HepG2 (cell line): ENCODE results near the gene RPP14. TPM values are rescaled to one million over a fixed set of nuclear protein-coding genes. Genes with fewer than 3 reads are reported as not detected.
A peak's percentile ranks its signal among the peaks of the same experiment; 100 is the strongest.

Experiments used
- ATF1 ChIP-seq: IDR thresholded peaks from 2 replicates; pipeline ENCODE4 v1.6.1; 2016; ENCODE audit warnings: mild to moderate bottlenecking, control low read depth
- CBX5 ChIP-seq: sonication (generic); formaldehyde crosslinking; IDR thresholded peaks from 2 replicates; pipeline ENCODE4 v1.4.0; 2020; ENCODE audit warnings: missing genetic modification reagents, borderline replicate concordance
- CCDC6 ChIP-seq: sonication (generic); formaldehyde crosslinking; IDR thresholded peaks from 2 replicates; pipeline ENCODE4 v1.8.1; 2022; ENCODE audit warnings: mild to moderate bottlenecking, missing genetic modification reagents, moderate library complexity
- DMAP1 ChIP-seq: IDR thresholded peaks from 2 replicates; pipeline ENCODE4 v1.6.1; 2016
- FOXP1 ChIP-seq, 2 experiments: fragments of 450-650 bp in 1 of 2; IDR thresholded peaks; 2 replicates each; pipeline ENCODE4 v1.6.1; 2017 to 2018; ENCODE audit warnings: antibody characterized with exemption in 1 of 2
- MIER2 ChIP-seq: IDR thresholded peaks from 2 replicates; pipeline ENCODE4 v1.6.1; 2016; ENCODE audit warnings: missing biosample characterization, missing genetic modification reagents
- NFATC3 ChIP-seq: sonication (generic); formaldehyde crosslinking; IDR thresholded peaks from 2 replicates; pipeline ENCODE4 v1.5.1; 2020; ENCODE audit warnings: mild to moderate bottlenecking, missing genetic modification reagents
- POLR2G ChIP-seq: fragments of 200-400 bp; formaldehyde crosslinking; IDR thresholded peaks from 2 replicates; pipeline ENCODE4 v1.6.1; 2018; ENCODE audit warnings: mild to moderate bottlenecking, low read depth, low read length, moderate library complexity
- RORA ChIP-seq: sonication (generic); formaldehyde crosslinking; IDR thresholded peaks from 2 replicates; pipeline ENCODE4 v1.5.0; 2020; ENCODE audit warnings: mild to moderate bottlenecking, missing genetic modification reagents, moderate library complexity
- SKI ChIP-seq: fragments of 450-650 bp; IDR thresholded peaks from one replicate; pipeline ENCODE4 v1.6.1; 2018; ENCODE audit warnings: mild to moderate bottlenecking; ENCODE audit not compliant: partially characterized antibody
- ZKSCAN5 ChIP-seq: sonication (generic); formaldehyde crosslinking; IDR thresholded peaks from 2 replicates; pipeline ENCODE4 v1.5.1; 2020; ENCODE audit warnings: mild to moderate bottlenecking, missing genetic modification reagents
- ZNF207 ChIP-seq: fragments of 450-650 bp; IDR thresholded peaks from 2 replicates; pipeline ENCODE4 v1.6.1; 2016; ENCODE audit warnings: antibody characterized with exemption, borderline replicate concordance
- ZNF572 ChIP-seq: sonication (generic); formaldehyde crosslinking; IDR thresholded peaks from 2 replicates; pipeline ENCODE4 v1.5.1; 2020; ENCODE audit warnings: mild to moderate bottlenecking, missing genetic modification reagents
- ZNF878 ChIP-seq: sonication (generic); formaldehyde crosslinking; IDR thresholded peaks from 2 replicates; pipeline ENCODE4 v1.8.1; 2023; ENCODE audit warnings: mild to moderate bottlenecking, missing genetic modification reagents, moderate library complexity
- ZNF883 ChIP-seq: sonication (generic); formaldehyde crosslinking; IDR thresholded peaks from 2 replicates; pipeline ENCODE4 v1.5.1; 2020; ENCODE audit warnings: mild to moderate bottlenecking, missing genetic modification reagents; ENCODE audit errors: not compliant biosample characterization
- polyA plus RNA-seq, 8 experiments: library from polyadenylated mRNA; depleted of rRNA in 3 of 8; stranded (reverse) in 7 of 8; unstranded in 1 of 8; fragments of >200 nt; fragmentation: Illumina TruSeq in 4 of 8; extraction: Trizol in 4 of 8; gene quantifications; 2 replicates each; pipeline versions ENCODE4 v1.2.1 to v1.2.3, GENCODE V29; 2011 to 2016; ENCODE audit warnings: low read depth in 4 of 8, missing spikeins in 1 of 8, mixed read lengths in 1 of 8; ENCODE audit not compliant: insufficient read depth in 1 of 8
- total RNA-seq, 5 experiments: library from RNA; depleted of rRNA; stranded (reverse); fragments of >200 nt; fragmentation: Illumina TruSeq; extraction: Trizol; gene quantifications; 2 replicates each; pipeline ENCODE4 v1.2.3, GENCODE V29; 2016; ENCODE audit warnings: low read depth in 1 of 5
- TF ChIP-seq, protein P1 (sequence below): IDR thresholded peaks from 2 replicates; pipeline ENCODE4 v1.6.1; 2016; ENCODE audit warnings: missing compliant biosample characterization, missing genetic modification reagents, borderline replicate concordance
- TF ChIP-seq, protein P2 (sequence below): sonication (generic); formaldehyde crosslinking; IDR thresholded peaks from 2 replicates; pipeline ENCODE4 v1.5.0; 2020; ENCODE audit warnings: missing genetic modification reagents
- TF ChIP-seq, protein P3 (sequence below): sonication (generic); formaldehyde crosslinking; IDR thresholded peaks from 2 replicates; pipeline ENCODE4 v1.5.1; 2020; ENCODE audit warnings: missing genetic modification reagents, mild to moderate bottlenecking, borderline replicate concordance
- TF ChIP-seq, protein P4 (sequence below): sonication (generic); formaldehyde crosslinking; IDR thresholded peaks from 2 replicates; pipeline ENCODE4 v1.5.0; 2020; ENCODE audit warnings: missing genetic modification reagents, mild to moderate bottlenecking, borderline replicate concordance
- TF ChIP-seq, protein P5 (sequence below), 2 experiments: sonication (generic) in 1 of 2; formaldehyde crosslinking in 1 of 2; IDR thresholded peaks; 2 replicates each; pipeline versions ENCODE4 v1.4.0 to v1.6.1; 2016 to 2020; ENCODE audit warnings: borderline replicate concordance in 1 of 2, low read depth in 1 of 2, mild to moderate bottlenecking in 1 of 2, missing genetic modification reagents in 1 of 2
- TF ChIP-seq, protein P6 (sequence below): sonication (generic); formaldehyde crosslinking; IDR thresholded peaks from 2 replicates; pipeline ENCODE4 v1.4.0; 2020; ENCODE audit warnings: mild to moderate bottlenecking, missing genetic modification reagents

The RPP14 gene
- total and polyA plus RNA-seq, 2 of the 13 experiments (the other 11 are each of a cell fraction or from before 2014, with no cell fraction given) = 15.4 to 16.2 TPM

DNA sequence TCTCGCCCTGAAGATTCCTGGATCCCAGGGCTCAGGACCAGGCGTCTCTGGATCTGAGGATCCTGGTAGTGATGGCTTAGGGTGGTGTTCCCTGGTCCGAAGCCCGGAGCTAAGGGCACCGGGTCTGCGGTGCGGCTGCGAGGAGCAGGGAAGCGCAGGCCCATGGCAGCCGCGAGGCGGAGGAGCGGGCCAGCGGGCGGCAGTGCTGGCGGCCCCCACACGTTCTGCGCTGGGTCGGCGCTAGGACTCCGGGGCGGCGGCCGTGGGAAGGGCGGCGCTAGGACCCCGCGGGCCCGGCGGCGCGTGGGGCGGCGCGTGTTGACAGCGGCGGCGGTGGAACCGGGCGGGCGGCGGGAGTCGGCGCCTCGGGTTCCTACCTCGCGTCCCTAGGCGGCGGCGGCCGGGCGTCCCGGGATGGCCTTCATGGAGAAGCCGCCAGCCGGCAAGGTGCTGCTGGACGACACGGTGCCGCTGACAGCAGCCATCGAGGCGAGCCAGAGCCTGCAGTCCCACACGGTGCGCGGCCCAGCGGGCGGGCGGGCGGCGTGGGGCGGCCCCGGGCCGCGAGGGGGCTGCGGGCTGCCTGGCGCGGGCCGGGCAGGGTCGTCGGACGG is 26.6 kb downstream of the RPP14 start, which contains the start of gene PXK (continued):
- TF ChIP-seq, protein P1, sequence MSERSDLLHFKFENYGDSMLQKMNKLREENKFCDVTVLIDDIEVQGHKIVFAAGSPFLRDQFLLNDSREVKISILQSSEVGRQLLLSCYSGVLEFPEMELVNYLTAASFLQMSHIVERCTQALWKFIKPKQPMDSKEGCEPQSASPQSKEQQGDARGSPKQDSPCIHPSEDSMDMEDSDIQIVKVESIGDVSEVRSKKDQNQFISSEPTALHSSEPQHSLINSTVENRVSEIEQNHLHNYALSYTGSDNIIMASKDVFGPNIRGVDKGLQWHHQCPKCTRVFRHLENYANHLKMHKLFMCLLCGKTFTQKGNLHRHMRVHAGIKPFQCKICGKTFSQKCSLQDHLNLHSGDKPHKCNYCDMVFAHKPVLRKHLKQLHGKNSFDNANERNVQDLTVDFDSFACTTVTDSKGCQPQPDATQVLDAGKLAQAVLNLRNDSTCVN (CRISPR knock-in tag) = no peak
- no peak for TF ChIP-seq ATF1 (CRISPR knock-in tag)
- TF ChIP-seq, protein P2, sequence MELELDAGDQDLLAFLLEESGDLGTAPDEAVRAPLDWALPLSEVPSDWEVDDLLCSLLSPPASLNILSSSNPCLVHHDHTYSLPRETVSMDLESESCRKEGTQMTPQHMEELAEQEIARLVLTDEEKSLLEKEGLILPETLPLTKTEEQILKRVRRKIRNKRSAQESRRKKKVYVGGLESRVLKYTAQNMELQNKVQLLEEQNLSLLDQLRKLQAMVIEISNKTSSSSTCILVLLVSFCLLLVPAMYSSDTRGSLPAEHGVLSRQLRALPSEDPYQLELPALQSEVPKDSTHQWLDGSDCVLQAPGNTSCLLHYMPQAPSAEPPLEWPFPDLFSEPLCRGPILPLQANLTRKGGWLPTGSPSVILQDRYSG (CRISPR knock-in tag) = no peak
- TF ChIP-seq CBX5 (CRISPR knock-in tag) = no peak; the same call in 1 of the 2 replicates
- TF ChIP-seq NFATC3 (CRISPR knock-in tag) = no peak
- TF ChIP-seq, protein P3, sequence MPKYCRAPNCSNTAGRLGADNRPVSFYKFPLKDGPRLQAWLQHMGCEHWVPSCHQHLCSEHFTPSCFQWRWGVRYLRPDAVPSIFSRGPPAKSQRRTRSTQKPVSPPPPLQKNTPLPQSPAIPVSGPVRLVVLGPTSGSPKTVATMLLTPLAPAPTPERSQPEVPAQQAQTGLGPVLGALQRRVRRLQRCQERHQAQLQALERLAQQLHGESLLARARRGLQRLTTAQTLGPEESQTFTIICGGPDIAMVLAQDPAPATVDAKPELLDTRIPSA (CRISPR knock-in tag) = no peak; the same call in 1 of the 2 replicates
- TF ChIP-seq SKI = peak; percentile 92
- TF ChIP-seq ZNF207 = no peak
- no peak for TF ChIP-seq ZKSCAN5 (CRISPR knock-in tag)
- peak; percentile 78; the same call in 1 of the 2 replicates for TF ChIP-seq CCDC6
- TF ChIP-seq, protein P4, sequence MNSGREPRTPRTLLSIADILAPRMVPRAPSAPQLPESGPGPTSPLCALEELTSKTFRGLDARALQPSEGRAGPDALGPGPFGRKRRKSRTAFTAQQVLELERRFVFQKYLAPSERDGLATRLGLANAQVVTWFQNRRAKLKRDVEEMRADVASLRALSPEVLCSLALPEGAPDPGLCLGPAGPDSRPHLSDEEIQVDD (CRISPR knock-in tag) = peak; percentile 70; the same call in 1 of the 2 replicates
- no peak for TF ChIP-seq ZNF572 (CRISPR knock-in tag)
- no peak for TF ChIP-seq POLR2G
- no peak for TF ChIP-seq MIER2
- TF ChIP-seq, protein P5, sequence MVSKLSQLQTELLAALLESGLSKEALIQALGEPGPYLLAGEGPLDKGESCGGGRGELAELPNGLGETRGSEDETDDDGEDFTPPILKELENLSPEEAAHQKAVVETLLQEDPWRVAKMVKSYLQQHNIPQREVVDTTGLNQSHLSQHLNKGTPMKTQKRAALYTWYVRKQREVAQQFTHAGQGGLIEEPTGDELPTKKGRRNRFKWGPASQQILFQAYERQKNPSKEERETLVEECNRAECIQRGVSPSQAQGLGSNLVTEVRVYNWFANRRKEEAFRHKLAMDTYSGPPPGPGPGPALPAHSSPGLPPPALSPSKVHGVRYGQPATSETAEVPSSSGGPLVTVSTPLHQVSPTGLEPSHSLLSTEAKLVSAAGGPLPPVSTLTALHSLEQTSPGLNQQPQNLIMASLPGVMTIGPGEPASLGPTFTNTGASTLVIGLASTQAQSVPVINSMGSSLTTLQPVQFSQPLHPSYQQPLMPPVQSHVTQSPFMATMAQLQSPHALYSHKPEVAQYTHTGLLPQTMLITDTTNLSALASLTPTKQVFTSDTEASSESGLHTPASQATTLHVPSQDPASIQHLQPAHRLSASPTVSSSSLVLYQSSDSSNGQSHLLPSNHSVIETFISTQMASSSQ (IDR thresholded peaks at IDR 0.05; ENCODE audit: low read depth) = no peak
- TF ChIP-seq, protein P5 (CRISPR knock-in tag; IDR thresholded peaks at IDR 0.05; ENCODE audit: borderline replicate concordance) = 0 out of 2 replicates have a peak, but pooled peaks have one; percentile 29
- TF ChIP-seq, protein P6, sequence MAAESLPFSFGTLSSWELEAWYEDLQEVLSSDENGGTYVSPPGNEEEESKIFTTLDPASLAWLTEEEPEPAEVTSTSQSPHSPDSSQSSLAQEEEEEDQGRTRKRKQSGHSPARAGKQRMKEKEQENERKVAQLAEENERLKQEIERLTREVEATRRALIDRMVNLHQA (CRISPR knock-in tag) = no peak
- peak; percentile 69 for TF ChIP-seq ZNF883
- no peak for TF ChIP-seq FOXP1 (IDR thresholded peaks at IDR 0.05)
- TF ChIP-seq FOXP1 (CRISPR knock-in tag; IDR thresholded peaks at IDR 0.05) = no peak
- no peak for TF ChIP-seq ZNF878 (CRISPR knock-in tag)
- TF ChIP-seq DMAP1 (CRISPR knock-in tag) = no peak
- no peak for TF ChIP-seq RORA
